ENCODE data around the gene METTL16. TPM values are rescaled to one million over a fixed set of nuclear protein-coding genes. Genes with fewer than 3 reads are reported as not detected.
"Not testable (repeated sequence)": the region's sequence is repeated elsewhere in the genome, so short reads cannot be mapped to it uniquely, and the experiment has no call there.

Gene METTL16
- total and polyA plus RNA-seq, 4 donors, result 4.1 to 8.9 (median 6.6) TPM

- DNase-seq (ENCODE audit: low spot score), result no peak
- H3K36me3 ChIP-seq (ENCODE audit: control insufficient read depth in 4 of 4, insufficient read depth in 3 of 4, low read depth in 1 of 4, low read length in 3 of 4), result no peaks in the 10 kb centered on the region
- H3K9me3 ChIP-seq (ENCODE audit: control insufficient read depth in 4 of 4, low read length in 3 of 4), result no peaks in the 10 kb centered on the region
- TF ChIP-seq GABPA (IDR thresholded peaks at IDR 0.05 in 1 of 2, conservative IDR thresholded peaks at IDR 0.05 in 1 of 2) (no peak), FOXA2 (IDR thresholded peaks at IDR 0.05) (no peak), REST (IDR thresholded peaks at IDR 0.05) (no peak), TAF1 (conservative IDR thresholded peaks at IDR 0.05) (no peak), RAD21 (IDR thresholded peaks at IDR 0.05) (no peak), YY1 (IDR thresholded peaks at IDR 0.05) (no peak), JUND (IDR thresholded peaks at IDR 0.05) (no peak), ZBTB33 (IDR thresholded peaks at IDR 0.05) (no peak), HNF4A (conservative IDR thresholded peaks at IDR 0.05) (no peak), ATF3 (IDR thresholded peaks at IDR 0.05) (no peak), NR2F2 (IDR thresholded peaks at IDR 0.05) (no peak), HNF4G (IDR thresholded peaks at IDR 0.05) (no peak)
- no peak overlapping the region for H3K4me3 ChIP-seq (ENCODE audit: low read depth in 1 of 3, low read length in 3 of 3)
- H3K4me1 ChIP-seq (ENCODE audit: control insufficient read depth in 4 of 4, insufficient read depth in 4 of 4, low read length in 3 of 4), result peaks cover 4 to 20% (median 6%) of the 10 kb centered on the region in 4 donors
- H3K27me3 ChIP-seq (ENCODE audit: control insufficient read depth in 4 of 4, insufficient read depth in 4 of 4, low read length in 3 of 4), result no peaks in the 10 kb centered on the region
- 40% methylated on average over 1 of the region's 1 CpG for WGBS
- no peak overlapping the region for H3K27ac ChIP-seq (ENCODE audit: low read depth in 1 of 2, low read length in 2 of 2)
- no peak overlapping the region for H3K9ac ChIP-seq (ENCODE audit: low read depth in 1 of 2, low read length in 2 of 2)
Observed at GRCh38 chr17:2508035-2508434, 3.7 kb downstream of the METTL16 start.

GRCh38 chr17:2507015-2507414 is 4.7 kb downstream of the METTL16 start:
- DNase-seq (ENCODE audit: low spot score); H3K9ac ChIP-seq (ENCODE audit: low read depth in 1 of 2, low read length in 2 of 2); H3K9me3 ChIP-seq (ENCODE audit: control insufficient read depth in 4 of 4, low read length in 3 of 4); H3K27me3 ChIP-seq (ENCODE audit: control insufficient read depth in 4 of 4, insufficient read depth in 4 of 4, low read length in 3 of 4); H3K4me3 ChIP-seq (ENCODE audit: low read depth in 1 of 3, low read length in 3 of 3); H3K36me3 ChIP-seq (ENCODE audit: control insufficient read depth in 4 of 4, insufficient read depth in 3 of 4, low read depth in 1 of 4, low read length in 3 of 4); H3K27ac ChIP-seq (ENCODE audit: low read depth in 1 of 2, low read length in 2 of 2): not testable (repeated sequence)
- WGBS, result 98% methylated on average over 29 of the region's 29 CpGs
- H3K4me1 ChIP-seq (ENCODE audit: control insufficient read depth in 4 of 4, insufficient read depth in 4 of 4, low read length in 3 of 4), result peaks cover 4 to 19% (median 6%) of the 10 kb centered on the region in 4 donors

- H3K9me3 ChIP-seq (ENCODE audit: control insufficient read depth in 4 of 4, low read length in 3 of 4), result no peaks in the 10 kb centered on the region
- H3K36me3 ChIP-seq (ENCODE audit: control insufficient read depth in 4 of 4, insufficient read depth in 3 of 4, low read depth in 1 of 4, low read length in 3 of 4), result peaks cover 2 to 16% (median 4%) of the 10 kb centered on the region in 4 donors
- 89% methylated on average over 5 of the region's 5 CpGs for WGBS
- TF ChIP-seq RAD21 (IDR thresholded peaks at IDR 0.05), result no peak
- no peak for TF ChIP-seq FOXA2 (IDR thresholded peaks at IDR 0.05)
- TF ChIP-seq FOXA1 (IDR thresholded peaks at IDR 0.05), result no peak
- H3K4me1 ChIP-seq (ENCODE audit: control insufficient read depth in 4 of 4, insufficient read depth in 4 of 4, low read length in 3 of 4), result peaks cover 0 to 2% (median under 1%) of the 10 kb centered on the region in 4 donors
- no peaks in the 10 kb centered on the region for H3K27me3 ChIP-seq (ENCODE audit: control insufficient read depth in 4 of 4, insufficient read depth in 4 of 4, low read length in 3 of 4)
- no peak for DNase-seq (ENCODE audit: low spot score)
- H3K9ac ChIP-seq (ENCODE audit: low read depth in 1 of 2, low read length in 2 of 2), result no peak overlapping the region
- H3K27ac ChIP-seq (ENCODE audit: low read depth in 1 of 2, low read length in 2 of 2), result no peak overlapping the region
- H3K4me3 ChIP-seq (ENCODE audit: low read depth in 1 of 3, low read length in 3 of 3), result no peak overlapping the region
Observed at GRCh38 chr17:2503627-2504026, 8.1 kb downstream of the METTL16 start.
